Activated T-cell treated with anti-CD3 and anti-CD28 coated beads, Interleukin-2, amount 50 U/mL, for 48 hours (primary cell): Measurements from ENCODE around the gene VWA5B2.
A peak's percentile ranks its signal among the peaks of the same experiment; 100 is the strongest.
"Not testable (repeated sequence)": the region's sequence is repeated elsewhere in the genome, so short reads cannot be mapped to it uniquely, and the experiment has no call there.

Experiments
- DNase-seq, 2 experiments: peaks; one replicate each; pipeline ENCODE4 v3.0.0-alpha.2; 2020

VWA5B2 gene

DNA sequence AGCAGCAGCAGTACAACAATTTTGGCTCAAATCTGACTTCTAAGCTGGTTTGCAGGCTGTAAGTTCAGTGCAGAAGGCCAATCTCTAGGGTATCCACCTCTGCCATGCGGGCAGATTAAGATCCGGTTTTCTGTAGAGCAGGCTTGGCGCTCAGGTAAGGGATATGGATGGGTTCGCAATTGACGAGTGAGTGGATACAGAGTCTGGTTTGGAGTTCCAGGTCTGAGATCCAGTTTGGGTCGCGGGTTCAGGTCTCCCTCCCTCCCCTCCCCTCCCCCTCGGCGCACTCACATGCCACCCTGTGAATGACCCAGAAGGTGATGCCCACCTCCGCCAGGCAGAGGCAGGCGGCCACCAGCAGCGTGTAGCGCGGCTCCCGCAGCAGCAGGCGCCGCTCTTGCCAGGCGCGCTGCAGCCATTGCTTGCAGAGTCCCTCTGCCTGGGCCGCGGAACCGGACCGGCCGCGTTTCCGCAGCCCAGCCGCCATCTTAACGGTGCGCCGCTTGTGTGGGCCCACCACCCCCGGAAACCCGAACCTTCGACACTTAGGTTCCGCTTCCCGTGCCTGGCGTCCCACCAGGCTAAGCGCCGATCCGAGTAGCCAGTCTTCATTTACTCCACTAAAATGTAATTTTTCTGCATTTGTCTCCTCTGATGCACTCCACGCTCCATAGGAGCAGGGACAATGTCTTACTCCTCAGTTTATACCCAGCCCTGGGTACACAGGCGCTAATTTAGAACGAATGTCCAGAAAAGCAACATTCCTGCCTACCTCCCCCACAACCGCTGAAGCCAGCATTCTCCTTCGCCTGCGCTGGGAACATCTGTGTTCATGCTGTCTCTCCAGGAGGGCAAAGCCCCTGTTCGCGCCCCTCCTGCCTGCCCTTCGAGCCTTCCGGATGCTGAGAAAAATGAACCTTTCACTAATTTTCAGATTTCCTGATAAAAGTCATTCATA is 19.3 kb downstream of the VWA5B2 start, which contains the start of gene ALG3:
ALG3 (minus strand) TSS at position 509 of the 958 bp plus-strand sequence; CDS start at position 487, 22 bp downstream.
- peak; percentile 93 to 94 for DNase-seq

DNA sequence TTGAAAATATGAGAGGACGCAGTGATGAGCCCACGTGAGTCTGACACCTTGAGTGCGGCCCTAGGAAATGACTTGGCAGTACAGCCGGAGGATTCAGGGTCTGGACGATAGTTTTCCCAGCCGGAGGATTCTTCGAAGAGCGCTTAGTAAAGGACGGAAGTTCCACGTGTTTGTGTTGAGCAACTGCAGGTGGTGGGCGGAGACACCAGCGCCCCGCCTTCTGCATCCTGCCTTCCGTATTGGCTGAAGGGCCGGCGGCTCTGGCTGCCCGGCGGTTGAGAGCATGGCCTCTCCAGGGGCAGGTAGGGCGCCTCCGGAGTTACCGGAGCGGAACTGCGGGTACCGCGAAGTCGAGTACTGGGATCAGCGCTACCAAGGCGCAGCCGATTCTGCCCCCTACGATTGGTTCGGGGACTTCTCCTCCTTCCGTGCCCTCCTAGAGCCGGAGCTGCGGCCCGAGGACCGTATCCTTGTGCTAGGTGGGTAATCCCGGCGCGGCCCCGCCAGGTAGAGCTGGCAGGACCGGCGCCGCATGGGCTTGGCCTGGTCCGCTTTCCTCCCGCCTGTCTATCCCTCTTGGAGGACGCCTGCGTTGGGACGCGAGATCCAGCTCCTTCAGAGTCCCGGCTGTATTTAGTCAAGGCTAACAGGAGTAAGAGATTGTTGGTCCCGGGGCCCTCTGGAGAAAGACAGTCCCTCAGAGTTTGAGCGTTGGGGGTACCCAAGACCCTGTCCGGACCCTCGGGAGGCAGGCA is 20.2 kb downstream of the VWA5B2 start, which contains the start of gene EEF1AKMT4:
EEF1AKMT4 (plus strand) TSS at position 261 of the 755 bp plus-strand sequence; CDS start at position 284, 23 bp downstream.
- DNase-seq, result peak; percentile 94 to 97

DNA sequence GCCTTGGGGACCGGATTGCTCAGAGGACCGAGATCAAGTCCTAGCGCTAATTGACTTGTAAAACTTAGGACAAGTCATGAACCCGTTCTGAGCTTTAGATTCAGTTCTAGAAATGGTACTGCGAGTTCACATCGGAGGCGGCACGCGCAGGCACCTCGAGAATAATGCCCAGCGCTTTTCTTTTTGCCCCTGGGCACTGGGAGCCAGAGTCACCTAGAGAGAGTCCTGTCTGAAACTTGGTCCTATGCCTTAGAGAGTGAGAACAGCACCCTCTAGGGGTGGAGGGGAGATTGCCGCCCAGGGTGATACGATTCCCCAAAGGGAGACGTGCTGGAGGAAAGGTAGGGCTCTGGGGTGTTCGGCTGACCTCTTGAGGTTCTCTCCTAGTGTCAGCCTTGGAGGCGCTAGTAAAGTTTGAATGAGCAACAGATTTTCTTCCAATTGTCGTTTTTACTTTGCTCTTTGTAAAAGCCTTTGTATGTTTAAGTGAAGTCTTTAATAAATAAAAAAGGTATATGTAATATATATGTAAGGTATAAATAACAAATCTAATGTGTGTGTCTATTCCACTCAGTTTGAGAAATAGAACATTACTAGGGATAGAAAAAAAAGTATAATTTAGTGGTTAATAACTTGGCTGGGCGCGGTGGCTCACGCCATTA is 20.9 kb downstream of the VWA5B2 start:
- peak; percentile 95 to 98 for DNase-seq

DNA sequence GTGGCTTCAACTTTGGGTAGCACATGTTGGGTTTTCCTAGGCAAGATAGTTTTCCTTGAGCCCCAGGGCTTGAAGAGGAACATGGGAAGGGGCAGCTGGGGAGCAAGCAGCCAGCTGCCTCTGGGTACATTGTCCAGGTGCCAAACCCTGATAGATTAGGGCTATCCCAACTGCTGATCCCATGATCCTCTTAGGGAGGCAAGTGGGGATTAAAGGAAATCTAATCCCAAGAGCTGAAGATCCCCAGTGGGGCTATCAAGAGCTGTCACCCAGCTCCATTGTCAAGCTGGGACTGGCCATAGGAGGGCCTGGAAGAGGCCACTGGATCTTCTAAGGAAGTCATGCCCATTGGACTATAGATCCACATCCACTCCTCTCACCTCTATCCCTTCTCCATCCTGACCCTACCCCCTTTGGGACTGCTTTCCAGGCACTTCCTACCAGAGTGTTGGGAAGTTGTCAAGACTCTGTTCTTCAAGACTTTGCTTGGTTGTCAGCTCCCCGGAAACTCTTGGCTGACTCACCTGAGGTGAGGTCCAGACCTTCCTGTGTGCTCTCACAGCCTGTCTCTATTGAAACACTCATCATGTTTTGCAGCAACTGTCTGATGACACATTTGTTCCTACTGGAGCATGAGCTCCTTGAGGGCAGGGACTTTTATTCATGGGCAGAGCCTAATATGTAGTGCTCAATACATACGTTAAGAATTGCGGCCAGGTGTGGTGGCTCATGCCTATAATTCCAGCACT is 26.1 kb downstream of the VWA5B2 start:
- DNase-seq, result peak in 1 of 2 experiments; percentile 49

DNA sequence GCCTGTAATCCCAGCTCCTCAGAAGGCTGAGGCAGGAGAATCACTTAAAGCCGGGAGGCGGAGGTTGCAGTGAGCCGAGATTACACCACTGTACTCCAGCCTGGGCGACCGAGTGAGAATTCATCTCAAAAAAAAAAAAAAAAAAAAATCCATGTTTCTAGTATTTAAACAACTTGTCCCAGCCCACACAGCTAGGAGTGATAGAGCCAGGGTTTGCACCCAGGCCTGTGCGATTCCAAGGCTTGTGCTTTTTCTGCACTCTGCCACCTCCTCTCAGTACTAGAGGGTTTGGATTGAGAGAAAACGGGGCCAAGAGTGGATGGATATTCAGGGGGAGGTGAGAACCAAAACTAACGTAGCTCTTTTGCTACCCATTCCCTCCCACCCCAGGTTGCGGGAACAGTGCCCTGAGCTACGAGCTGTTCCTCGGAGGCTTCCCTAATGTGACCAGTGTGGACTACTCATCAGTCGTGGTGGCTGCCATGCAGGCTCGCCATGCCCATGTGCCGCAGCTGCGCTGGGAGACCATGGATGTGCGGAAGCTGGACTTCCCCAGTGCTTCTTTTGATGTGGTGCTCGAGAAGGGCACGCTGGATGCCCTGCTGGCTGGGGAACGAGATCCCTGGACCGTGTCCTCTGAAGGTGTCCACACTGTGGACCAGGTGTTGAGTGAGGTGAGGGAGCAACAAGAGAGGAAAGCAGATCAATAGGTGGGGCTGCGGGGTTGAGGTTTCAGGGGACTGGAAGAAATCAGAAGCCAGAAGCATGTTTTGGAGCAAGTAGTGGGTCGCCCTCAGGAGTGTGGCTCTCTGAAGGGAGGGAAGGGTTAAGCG is 27.9 kb downstream of the VWA5B2 start:
- DNase-seq, result no peak

DNA sequence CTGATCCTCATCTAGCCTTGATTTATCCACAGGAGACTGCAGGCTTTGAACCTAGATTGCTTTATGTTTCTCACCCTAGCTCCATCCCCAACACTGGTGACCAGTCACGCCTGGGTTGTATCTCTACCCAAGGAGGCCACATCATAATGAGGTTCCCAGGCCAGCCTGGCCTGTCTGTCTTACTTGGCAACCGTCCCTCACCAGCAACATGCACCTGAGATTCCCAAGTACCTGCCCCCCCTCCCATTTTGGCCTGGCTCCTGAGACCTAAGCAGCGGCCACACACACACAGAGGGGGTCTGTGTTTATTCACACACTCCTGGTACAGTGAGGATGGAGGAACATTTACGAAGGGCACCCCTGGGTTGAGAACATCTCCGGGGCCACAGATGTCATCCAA is 29.5 kb downstream of the VWA5B2 start:
- DNase-seq, result no peak

DNA sequence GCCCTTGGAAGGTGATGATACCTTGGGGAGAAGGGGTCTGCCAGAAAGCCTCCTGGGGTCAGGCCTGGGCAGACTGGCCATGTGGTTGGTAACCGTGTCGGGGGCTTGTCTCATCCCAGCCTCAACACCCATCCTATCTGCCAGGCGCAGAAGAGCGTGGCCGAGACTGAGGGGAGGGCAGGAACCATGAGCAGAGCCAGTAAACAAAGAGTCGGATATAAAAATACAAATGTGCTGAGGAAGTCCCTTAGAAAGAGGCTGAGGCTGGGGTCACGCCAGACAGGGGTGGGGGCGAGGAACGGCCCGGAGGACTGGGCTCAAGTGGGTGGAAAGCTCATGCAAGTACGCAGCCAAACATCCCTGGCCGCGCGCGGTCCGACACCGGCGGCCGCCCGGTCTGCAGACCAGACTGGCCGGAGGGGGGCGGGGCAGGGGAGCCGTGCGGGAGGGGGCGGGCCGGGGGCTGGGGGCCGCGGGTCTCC is 30.1 kb downstream of the VWA5B2 start:
- DNase-seq, result no peak

DNA sequence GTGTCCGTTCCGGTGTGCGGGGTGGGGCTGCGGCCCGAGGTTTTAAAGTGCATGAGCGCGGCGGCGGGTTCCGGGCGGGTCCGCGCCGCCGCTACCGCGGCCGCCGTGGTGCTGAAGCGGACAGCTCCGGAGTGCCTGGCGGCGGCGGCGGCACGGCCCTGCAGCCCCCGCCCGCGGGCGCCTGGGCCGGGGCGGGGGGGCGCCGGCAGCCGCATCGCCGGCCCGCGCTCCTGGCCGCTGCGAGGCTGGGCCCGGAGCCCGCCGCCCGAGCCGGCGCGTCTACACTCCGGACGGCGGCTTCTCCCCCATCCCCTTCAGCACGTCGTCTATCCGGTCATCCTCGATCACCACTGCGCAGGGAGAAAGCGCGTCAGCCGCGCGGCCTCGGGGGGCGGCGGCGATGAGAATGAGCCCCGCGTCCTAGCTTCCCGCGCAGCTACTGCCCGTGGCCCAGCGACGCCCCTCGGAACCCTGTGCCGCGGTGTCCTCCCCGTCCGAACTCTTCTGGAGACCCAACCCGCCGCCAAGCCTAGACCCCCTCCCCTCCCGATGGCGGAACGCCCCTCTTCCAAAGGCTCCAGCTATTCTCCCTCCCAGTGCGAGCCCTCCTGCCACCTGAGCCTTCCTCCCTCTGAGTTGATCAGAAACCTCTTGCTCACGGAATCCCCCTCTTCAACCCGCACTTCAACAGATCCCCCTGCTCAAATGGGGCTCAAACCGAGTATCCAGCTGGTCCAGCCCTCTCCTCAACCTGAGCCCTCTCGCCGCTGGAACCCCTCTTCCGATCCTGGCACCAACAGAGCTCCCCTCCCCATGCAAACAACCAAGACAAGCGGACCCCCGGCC is 30.7 kb downstream of the VWA5B2 start:
- DNase-seq, result peak in 1 of 2 experiments; percentile 60

DNA sequence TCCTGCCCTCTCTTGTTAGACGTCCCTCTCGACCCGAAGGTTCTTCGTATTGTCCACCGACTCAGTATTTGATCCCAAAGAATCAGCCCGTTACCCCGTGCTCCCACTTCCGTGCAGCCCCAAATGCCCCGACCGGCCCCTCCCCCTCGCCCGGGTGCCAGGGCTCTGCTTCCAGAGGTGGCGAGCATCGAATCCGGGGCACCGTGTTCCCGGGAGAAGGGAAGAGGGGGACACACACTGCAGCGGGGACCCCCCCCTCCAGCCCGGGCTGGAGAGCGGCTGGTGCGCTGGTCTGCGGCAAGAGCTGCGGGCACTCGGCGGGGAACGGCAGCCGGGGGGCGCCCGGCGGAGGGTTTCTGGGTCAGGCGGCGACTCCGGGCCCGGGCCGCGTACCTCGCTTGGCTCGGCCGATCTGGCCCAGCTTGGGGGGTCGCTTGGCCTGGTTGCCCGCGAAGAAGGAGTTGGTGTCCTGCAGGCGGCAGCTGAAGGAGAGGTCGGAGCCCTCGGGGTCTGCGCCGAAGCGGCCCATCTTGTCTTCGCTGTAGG is 31.4 kb downstream of the VWA5B2 start:
- peak in 1 of 2 experiments; percentile 50 for DNase-seq

DNA sequence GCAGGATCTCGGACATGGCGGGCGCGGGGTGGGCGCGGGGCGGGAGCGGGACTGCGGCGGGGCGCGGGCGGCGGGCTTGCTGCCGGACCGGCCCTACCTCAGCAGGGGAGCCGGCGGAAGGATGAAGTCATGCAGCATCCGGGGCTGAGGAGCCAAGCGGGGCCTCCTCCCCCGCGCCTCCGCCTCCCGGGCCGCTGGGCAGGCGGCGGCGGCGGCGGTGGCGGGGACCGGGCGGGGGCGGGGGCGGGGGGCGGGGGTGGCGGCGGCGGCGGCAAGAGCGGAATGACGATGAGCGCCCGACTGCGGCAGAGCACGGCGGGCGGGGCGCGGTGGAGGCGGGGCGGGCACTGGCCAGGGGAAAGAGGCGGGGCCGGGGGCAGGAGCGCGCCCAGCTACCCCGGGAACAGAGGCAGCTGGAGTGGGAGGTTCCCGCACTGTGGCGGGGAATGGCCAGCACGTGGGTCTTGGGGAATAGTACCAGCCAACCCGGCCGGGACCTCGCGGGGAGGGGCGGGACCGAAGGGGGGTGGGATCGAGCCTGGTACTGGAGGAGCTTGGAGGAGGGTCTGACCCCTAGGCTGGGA is 32.0 kb downstream of the VWA5B2 start, which contains the start of gene CAMK2N2:
CAMK2N2 (minus strand) TSS at position 284 of the 584 bp plus-strand sequence; CDS start at position 16, 268 bp downstream.
- DNase-seq, result peak; percentile 63 to 70

DNA sequence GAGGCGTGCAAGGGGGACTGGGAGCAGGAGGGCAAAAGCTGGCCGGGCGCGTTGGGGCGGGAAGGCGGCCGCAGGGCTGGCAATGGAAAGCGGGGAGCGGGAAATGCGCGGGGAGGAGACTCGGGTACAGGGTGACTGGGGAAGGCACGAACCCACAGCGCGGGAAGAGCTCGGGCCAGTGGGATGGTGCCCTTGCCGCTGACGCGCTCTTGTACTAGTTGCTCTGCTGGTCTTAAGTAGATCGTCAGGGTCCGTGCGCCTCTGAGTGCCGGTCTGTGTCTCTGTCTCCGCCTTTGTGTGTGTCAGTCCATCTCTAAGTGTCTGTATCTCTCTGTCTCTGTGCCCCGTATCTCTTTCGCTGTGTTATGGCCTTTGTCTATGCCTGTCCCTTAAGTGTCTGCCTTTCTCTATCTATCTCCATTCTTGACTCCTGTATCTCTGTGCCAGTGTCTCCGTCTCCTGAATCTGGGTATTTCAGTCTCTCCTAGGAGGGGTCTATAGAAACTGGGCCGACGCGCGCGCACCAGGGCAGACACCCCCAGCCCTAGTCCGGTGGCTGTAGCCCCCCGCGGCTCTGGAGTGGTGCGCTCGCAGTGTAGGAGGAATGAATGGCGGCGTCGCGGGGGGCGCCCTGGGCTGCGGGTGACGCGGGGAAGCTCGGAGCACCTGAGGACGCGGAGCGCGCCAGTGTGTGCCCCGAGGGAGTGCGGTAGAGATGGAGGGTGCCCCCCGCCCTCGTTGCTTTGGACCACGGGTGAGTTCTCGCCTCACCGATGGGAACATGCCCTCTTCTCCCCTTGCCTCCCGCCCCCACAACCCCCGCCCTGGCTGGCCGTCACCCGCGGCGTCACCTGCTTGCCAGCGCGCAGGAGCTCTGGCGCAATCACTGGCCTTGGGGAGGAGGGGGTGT is 32.7 kb downstream of the VWA5B2 start:
- peak; percentile 48 to 55 for DNase-seq

DNA sequence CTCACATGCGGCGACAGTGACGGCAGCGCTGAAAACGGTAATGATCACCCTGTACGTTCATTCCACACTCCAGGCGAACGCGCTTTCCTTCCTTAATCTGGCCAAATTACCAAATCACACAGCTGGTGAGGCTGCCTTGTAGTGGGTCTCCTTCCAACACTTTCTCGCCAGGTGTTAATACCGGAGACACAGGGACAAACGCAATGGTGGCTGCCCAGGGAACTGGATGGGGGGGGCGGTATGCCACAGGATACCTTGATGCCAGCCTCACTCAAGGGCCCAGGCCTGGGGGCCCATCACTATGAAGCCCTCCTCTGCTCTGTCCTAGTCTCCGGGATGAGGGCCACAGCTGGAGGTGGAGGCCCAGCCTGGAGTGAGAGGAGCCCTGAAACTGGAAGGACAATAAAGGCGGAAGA is 33.4 kb downstream of the VWA5B2 start:
- no peak for DNase-seq

DNA sequence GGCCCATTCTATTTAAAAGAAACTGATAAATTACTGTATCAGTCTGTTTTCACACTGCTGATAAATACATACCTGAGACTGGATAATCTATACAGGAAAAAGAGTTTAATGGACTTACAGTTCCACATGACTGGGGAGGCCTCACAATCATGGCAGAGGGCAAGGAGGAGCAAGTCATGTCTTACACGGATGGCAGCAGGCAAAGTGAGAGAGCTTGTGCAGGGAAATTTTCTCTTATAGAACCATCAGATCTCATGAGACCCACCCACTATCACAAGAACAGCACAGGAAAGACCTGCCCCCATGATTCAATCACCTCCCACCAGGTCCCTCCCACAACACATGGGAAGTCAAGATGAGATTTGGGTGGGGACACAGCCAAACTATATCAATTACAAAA is 37.9 kb downstream of the VWA5B2 start:
- not testable (repeated sequence) for DNase-seq

DNA sequence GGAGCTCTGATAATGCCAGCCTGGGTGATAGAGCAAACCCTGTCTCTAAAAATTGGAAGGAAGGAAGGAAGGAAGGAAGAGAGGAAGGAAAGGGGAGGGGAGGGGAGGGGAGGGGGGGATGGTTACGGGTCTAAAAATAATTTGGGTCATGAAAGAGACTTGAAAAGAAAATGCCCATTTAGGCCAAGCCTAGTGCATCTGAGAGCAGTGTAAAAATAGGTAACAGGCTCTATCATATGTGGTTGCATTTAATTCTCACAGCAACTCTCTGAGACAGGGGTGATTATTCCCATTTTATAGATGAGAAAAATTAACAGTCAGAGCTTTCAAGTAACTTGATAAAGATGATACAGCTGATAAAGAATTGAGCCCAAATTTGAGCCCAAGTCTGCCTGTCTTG is 42.9 kb downstream of the VWA5B2 start:
- DNase-seq, result no peak

DNA sequence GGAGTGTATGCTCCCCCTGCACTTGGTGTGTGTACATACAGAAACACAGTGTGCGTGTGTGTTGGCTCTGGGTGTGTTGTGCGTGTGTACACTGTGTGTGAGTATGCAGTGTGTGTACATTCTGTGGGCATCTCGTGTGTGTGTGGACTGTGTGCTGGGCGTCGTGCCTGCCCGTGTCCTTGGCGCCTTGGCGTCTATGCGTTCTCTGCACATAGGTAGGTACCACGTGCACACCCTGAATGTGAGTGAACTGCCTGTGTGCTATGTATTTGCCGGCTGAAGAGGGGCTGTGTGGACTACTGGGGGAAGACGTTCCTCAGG is 46.0 kb downstream of the VWA5B2 start:
- no peak for DNase-seq

DNA sequence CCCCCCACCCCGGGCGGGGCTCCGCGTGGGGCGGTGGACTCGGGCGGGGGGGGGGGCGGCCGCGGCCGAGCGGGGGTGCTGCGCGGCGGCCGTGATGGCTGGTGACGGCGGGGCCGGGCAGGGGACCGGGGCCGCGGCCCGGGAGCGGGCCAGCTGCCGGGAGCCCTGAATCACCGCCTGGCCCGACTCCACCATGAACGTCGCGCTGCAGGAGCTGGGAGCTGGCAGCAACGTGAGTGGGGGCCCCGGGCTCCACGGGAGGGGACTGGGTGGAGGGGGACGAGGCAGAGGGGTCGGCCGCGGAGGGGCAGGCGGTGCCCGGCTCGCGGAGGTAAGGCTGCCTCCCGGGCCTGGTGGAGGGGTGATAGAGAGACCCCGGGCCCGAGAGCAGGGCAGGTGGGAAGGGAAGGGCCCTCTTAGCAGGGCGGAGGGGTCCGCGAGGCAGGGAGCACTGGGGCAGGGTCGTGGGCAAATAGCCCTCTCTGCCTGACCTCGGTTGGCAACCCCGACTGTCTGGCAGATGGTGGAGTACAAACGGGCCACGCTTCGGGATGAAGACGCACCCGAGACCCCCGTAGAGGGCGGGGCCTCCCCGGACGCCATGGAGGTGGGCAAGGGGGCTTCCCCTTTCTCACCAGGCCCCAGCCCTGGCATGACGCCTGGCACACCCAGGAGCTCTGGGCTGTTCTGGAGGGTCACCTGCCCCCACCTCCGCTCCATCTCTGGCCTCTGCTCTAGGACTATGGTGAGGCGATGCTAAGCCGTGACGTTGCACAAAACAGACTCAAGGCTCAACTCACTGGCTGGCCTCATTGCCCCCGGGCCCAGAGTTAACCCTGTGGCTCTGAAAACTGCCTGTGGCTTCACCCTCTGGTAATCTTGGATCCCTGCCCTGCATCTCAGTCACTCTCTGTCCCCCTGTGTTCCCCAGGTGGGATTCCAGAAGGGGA is 46.9 kb downstream of the VWA5B2 start, which contains the start of gene ECE2:
ECE2 (plus strand) TSS at position 62 of the 950 bp plus-strand sequence; CDS start at position 194, 132 bp downstream.
- DNase-seq, result no peak

DNA sequence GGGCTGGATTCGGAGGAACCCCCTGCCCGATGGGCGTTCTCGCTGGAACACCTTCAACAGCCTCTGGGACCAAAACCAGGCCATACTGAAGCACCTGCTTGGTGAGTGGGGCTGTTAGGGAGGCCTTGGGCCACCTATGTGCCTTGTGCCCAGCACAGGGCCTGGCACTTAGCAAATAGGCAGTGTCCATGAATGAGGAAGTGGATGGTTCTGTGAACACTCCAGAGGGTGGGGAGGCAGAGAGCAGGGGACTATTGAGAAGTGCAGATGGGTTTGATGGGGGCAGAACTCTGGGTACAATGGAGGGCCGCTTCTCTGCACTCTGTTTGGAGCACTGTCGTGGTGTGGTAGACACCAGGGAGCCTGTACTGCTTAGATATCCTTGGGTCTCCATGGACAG is 48.0 kb downstream of the VWA5B2 start:
- DNase-seq, result no peak
